Activated naive CD8-positive, alpha-beta T cell treated with anti-CD3 and anti-CD28 coated beads, Interleukin-2, amount 50 U/mL, for 16 hours (primary cell): ENCODE data around the gene MAP7D2.

ENCODE experiments used
- DNase-seq: peaks from one replicate; pipeline ENCODE4 v3.0.0-alpha.2; 2020; ENCODE audit warnings: low read depth, low spot score

The MAP7D2 gene

GRCh38 chrX:19972984-19973383 lies 143.7 kb downstream of the MAP7D2 start:
- no peak for DNase-seq

DNA sequence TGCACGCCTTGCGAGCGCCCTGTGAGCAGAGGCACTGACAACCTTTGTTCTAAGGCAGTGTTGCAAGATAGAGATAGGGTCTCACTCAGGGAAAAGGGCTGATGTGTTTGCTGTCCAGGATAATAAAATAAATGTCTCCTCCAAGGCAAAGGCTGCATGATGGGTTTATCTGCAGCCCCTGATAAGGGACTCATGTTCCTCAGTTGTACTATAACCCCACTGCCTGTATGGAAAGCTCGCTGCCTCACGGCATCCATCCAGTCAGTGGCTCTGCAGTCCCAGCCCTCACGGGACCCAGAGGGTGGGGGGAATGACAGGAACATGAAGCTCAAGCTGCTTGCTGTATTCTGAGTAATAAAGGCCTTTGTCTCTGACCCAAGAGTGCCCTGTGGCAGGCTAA lies 148.4 kb downstream of the MAP7D2 start:
- DNase-seq = no peak

DNA sequence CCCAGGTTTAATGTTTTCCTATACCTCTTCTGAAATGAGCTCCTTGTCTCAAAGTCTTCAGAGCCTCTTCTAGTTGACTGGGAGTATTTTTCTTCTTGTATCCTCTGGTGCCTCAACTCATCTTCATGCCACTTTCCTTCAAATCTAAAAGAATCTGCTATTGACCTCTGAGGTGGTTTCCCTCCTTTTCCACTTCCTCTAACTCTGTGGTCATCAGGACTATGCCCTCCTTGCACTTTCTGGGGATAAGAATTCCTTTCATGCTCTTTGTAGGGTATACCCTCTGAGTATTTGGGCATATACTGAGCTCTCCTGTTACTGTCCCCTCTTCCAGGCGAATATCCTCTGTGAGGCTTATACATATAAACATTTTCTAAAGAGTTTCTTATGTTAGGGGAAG lies 150.7 kb downstream of the MAP7D2 start:
- DNase-seq = no peak

DNA sequence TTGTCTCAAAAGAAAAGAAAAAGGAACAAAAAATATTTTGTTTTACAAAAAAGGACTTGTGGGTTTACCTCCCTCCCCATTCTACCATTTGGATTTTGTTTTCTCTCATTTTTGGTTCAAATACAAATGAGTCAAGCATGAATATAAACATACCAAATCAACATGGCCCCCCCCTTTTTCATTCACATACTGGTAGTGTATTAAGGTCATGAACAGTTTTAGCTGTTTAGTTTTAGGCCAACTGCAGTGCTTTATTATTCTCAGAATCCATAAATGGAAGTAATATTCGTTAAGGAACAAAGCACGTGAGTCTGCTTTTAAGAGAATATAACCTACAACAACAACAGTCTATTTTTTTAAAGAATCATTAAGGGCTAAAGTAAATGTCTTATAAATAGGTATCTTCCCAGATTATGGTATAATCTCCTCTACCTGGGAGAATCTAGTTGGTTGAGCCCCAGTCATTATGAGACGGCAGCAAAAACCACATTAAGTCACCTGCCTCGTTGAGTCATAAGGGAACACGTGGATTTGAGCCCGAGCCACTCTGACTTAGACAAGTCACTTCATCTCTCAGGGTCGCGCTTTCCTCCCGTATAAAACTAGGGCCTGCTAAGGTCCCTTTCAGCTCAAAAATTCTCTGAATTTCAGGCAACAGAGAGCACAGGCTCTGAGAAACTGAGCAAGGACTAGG lies 152.5 kb downstream of the MAP7D2 start:
- no peak for DNase-seq

GRCh38 chrX:19960913-19961312 lies 155.8 kb downstream of the MAP7D2 start:
- DNase-seq = no peak

DNA sequence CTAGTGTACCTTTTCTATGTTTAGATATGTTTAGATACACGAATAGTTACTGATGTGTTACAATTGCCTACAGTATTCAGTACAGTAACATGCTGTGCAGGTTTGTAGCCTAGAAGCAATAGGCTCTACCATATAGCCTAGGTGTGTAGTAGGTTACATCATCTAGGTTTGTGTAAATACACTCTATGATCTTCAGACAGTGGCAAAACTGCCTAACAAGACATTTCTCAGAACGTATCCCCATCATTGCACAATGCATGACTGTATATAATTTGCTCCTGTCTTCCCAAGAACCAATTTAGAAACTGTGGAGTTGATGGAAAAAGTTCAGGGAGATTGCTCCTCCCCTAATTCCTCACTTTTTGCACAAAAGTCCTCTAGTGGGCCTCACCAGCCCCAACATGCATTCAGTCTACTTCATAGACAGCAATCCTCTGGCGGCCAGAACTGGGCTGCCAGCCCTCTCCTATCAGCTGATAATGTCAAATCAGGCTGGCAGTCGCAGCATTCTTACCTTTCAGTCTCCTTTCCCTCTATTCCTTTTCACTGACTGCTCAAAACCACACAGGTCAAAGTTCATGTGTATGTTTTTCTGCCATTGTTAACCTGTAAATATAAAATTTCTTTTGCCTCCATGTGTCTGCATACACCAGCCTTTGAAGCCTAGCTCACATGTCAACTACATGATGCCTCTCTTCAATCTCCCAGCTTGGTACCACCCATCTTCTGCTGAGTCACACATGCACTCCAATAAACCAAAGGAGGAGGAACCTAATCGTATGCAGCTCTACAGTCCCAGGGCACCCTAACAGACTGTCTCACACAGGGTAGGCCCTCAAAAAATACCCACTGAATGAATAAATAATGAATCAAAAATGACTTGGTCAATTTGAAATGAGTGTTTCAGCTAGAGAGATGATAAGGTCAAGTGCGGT lies 157.9 kb downstream of the MAP7D2 start:
- DNase-seq = no peak

DNA sequence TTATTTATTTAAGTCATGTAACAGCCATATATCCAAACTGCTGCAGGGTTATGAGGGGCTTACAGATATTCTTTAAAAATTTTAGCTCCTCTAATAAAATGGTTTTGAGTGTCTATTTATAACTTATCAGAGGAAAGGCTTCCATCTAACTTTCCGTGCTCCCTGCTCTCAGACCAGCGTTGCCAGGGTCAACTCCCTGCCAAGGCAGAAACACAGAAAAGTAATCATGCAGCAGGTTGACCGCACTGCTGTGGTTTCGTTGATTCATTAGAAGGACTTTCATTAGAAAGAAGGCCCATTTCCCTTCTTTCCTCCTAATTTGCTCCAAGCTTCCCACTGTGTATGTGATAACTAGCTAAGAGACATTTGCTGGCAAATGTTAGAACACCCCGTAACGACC lies 159.8 kb downstream of the MAP7D2 start:
- DNase-seq = no peak
